Neural progenitor cell (in vitro differentiated cells): ENCODE data around the gene POLR2H. TPM values are rescaled to one million over a fixed set of nuclear protein-coding genes. Genes with fewer than 3 reads are reported as not detected.

ENCODE experiments used
- DNase-seq: peaks from one replicate; pipeline ENCODE4 v3.0.0-alpha.2; 2016; ENCODE audit warnings: low spot score
- H2AFZ ChIP-seq: fragments of 200-600 bp; sonication (generic); replicated peaks from 2 replicates; pipeline ENCODE4 v1.6.1; 2016; ENCODE audit warnings: antibody characterized with exemption
- H3F3A ChIP-seq: fragments of 200-600 bp; sonication (generic); 2 replicates; pipeline ENCODE4 v1.6.1; 2016; ENCODE audit warnings: antibody characterized with exemption, low read depth
- H3K27ac ChIP-seq: fragments of 200-600 bp; sonication (generic); 2 replicates; pipeline ENCODE4 v1.5.1; 2016; ENCODE audit warnings: mild to moderate bottlenecking
- H3K27me3 ChIP-seq: fragments of 200-600 bp; sonication (generic); 2 replicates; pipeline ENCODE4 v1.6.1; 2016; ENCODE audit warnings: mild to moderate bottlenecking, moderate library complexity
- H3K36me3 ChIP-seq: fragments of 200-600 bp; sonication (generic); 2 replicates; pipeline ENCODE4 v1.5.1; 2016
- H3K4me1 ChIP-seq: fragments of 200-600 bp; sonication (generic); 2 replicates; pipeline ENCODE4 v1.6.1; 2016; ENCODE audit warnings: mixed run types
- H3K4me2 ChIP-seq: fragments of 200-600 bp; sonication (generic); 2 replicates; pipeline ENCODE4 v1.6.1; 2016
- H3K4me3 ChIP-seq: fragments of 200-600 bp; sonication (generic); 2 replicates; pipeline ENCODE4 v1.5.1; 2016
- H3K79me2 ChIP-seq: fragments of 200-600 bp; sonication (generic); 2 replicates; pipeline ENCODE4 v1.6.1; 2016; ENCODE audit warnings: low read depth
- H3K9ac ChIP-seq: fragments of 200-600 bp; sonication (generic); 2 replicates; pipeline ENCODE4 v1.6.1; 2016
- H3K9me3 ChIP-seq: fragments of 200-600 bp; sonication (generic); 2 replicates; pipeline ENCODE4 v1.5.1; 2016; ENCODE audit warnings: low read depth
- H4K20me1 ChIP-seq: fragments of 200-600 bp; sonication (generic); 2 replicates; pipeline ENCODE4 v1.6.1; 2016; ENCODE audit warnings: low read depth
- H3K27ac Mint-ChIP-seq: 3 replicates; pipeline ENCODE4 v1.8.0; 2021; ENCODE audit warnings: mixed read lengths
- H3K27me3 Mint-ChIP-seq: 2 replicates; pipeline ENCODE4 v1.8.0; 2022; ENCODE audit warnings: low read depth, mild to moderate bottlenecking, inconsistent platforms, moderate library complexity, mixed read lengths; ENCODE audit not compliant: insufficient read depth
- H3K36me3 Mint-ChIP-seq: 3 replicates; pipeline ENCODE4 v1.8.0; 2021; ENCODE audit warnings: mixed read lengths
- H3K4me1 Mint-ChIP-seq: 3 replicates; pipeline ENCODE4 v1.8.0; 2021; ENCODE audit warnings: mixed read lengths
- H3K4me3 Mint-ChIP-seq: 3 replicates; pipeline ENCODE4 v1.8.0; 2021; ENCODE audit warnings: mild to moderate bottlenecking, moderate library complexity, mixed read lengths
- H3K9me3 Mint-ChIP-seq: 3 replicates; pipeline ENCODE4 v1.8.0; 2020; ENCODE audit warnings: mixed read lengths
- EZH2 ChIP-seq: fragments of 200-600 bp; sonication (generic); IDR thresholded peaks from 2 replicates; pipeline ENCODE4 v1.6.1; 2017; ENCODE audit warnings: antibody characterized with exemption, mild to moderate bottlenecking, moderate library complexity
- EZH2phosphoT487 ChIP-seq: fragments of 200-600 bp; sonication (generic); IDR thresholded peaks from 2 replicates; pipeline ENCODE4 v1.6.1; 2017; ENCODE audit warnings: antibody characterized with exemption
- total RNA-seq: library from RNA; depleted of rRNA; stranded (reverse); fragments of >200 nt; gene quantifications from 2 replicates; pipeline ENCODE4 v1.2.3, GENCODE V29; 2015; ENCODE audit warnings: low replicate concordance
- TF ChIP-seq, protein P1 (sequence below): fragments of 200-600 bp; sonication (generic); IDR thresholded peaks from 2 replicates; pipeline ENCODE4 v1.5.1; 2017; ENCODE audit warnings: antibody characterized with exemption, mild to moderate bottlenecking

The POLR2H gene
- total RNA-seq, 1 donor from 2014 or later = 173 TPM

DNA sequence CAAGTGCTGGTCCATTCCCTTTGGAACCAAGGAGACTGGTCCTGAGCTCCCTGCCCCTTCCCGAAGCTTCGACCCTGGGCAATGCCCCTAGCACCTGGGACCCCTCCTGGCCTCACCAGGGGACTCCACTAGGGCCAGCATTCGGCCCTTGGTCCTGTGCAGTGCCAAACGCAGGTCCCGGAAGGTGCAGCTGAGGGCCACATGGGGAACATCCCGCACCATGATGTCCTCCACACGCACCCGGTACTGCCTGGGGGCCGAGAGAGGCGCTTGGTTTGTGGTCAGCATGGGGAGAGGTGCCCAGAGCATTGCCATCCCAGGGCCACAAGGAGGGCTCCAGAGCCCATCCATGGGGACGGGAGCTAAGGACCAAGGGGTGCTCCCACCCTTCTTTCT is 8.0 kb upstream of the POLR2H start:
- H3K9me3 Mint-ChIP-seq = no peaks in the 10 kb centered on the region
- Histone ChIP-seq H3K4me2 (no peak overlapping the region), H4K20me1 (peaks cover 17% of the 10 kb centered on the region), H3K4me3 (no peak overlapping the region), H3K27me3 (no peaks in the 10 kb centered on the region), H3K4me1 (no peaks in the 10 kb centered on the region), H3F3A (peaks cover 12% of the 10 kb centered on the region), H3K27ac (no peak overlapping the region), H3K9me3 (no peaks in the 10 kb centered on the region), H2AFZ (no peak overlapping the region), H3K9ac (no peak overlapping the region), H3K79me2 (peaks cover 1% of the 10 kb centered on the region), H3K36me3 (no peaks in the 10 kb centered on the region)
- H3K27me3 Mint-ChIP-seq = peaks cover 6% of the 10 kb centered on the region
- no peak overlapping the region for H3K27ac Mint-ChIP-seq
- H3K4me1 Mint-ChIP-seq = peaks cover 26% of the 10 kb centered on the region
- DNase-seq = no peak
- TF ChIP-seq, protein P1, sequence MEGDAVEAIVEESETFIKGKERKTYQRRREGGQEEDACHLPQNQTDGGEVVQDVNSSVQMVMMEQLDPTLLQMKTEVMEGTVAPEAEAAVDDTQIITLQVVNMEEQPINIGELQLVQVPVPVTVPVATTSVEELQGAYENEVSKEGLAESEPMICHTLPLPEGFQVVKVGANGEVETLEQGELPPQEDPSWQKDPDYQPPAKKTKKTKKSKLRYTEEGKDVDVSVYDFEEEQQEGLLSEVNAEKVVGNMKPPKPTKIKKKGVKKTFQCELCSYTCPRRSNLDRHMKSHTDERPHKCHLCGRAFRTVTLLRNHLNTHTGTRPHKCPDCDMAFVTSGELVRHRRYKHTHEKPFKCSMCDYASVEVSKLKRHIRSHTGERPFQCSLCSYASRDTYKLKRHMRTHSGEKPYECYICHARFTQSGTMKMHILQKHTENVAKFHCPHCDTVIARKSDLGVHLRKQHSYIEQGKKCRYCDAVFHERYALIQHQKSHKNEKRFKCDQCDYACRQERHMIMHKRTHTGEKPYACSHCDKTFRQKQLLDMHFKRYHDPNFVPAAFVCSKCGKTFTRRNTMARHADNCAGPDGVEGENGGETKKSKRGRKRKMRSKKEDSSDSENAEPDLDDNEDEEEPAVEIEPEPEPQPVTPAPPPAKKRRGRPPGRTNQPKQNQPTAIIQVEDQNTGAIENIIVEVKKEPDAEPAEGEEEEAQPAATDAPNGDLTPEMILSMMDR = no peak
- no peak for TF ChIP-seq EZH2
- no peak for TF ChIP-seq EZH2phosphoT487
- peaks cover 16% of the 10 kb centered on the region for H3K36me3 Mint-ChIP-seq
- no peak overlapping the region for H3K4me3 Mint-ChIP-seq

DNA sequence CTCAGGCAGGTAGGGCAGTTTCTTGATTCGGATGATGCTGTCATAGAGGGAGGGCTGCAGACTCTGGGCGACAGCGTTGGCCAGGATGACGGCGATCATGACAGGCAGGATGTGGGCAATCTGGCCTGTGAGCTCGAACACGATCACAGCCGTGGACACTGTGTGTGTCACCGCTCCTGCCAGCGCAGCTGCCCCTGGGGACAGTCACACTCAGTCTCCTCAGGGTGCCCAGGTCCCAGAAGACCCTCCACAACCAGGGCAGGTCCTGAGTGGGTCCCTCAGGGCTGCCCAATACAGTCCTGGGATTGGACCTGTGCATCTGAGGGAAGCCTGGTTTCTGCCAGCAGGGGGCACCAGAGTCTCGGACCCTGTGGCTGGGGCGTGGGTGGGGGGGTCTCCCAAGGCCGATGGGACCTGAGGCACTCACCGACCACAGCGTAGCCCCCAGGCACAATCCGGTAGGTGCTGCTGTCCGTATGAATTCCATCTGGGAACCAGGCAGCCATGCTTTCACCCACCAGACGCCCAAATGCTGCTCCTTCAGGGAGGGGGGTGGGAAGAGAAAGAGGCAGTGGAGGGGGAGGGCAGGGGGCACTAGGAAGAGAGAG is 7.3 kb upstream of the POLR2H start:
- no peak overlapping the region for H2AFZ ChIP-seq
- no peak overlapping the region for H3K27ac ChIP-seq
- H3K36me3 Mint-ChIP-seq = peaks cover 16% of the 10 kb centered on the region
- H3K27me3 Mint-ChIP-seq = peaks cover 6% of the 10 kb centered on the region
- peaks cover 24% of the 10 kb centered on the region for H3K4me1 Mint-ChIP-seq
- no peaks in the 10 kb centered on the region for H3K27me3 ChIP-seq
- H3K36me3 ChIP-seq = no peaks in the 10 kb centered on the region
- no peak overlapping the region for H3K9ac ChIP-seq
- peaks cover 8% of the 10 kb centered on the region for H3K79me2 ChIP-seq
- no peaks in the 10 kb centered on the region for H3K9me3 ChIP-seq
- DNase-seq = peak; percentile 69
- H3K9me3 Mint-ChIP-seq = no peaks in the 10 kb centered on the region
- H4K20me1 ChIP-seq = peaks cover 17% of the 10 kb centered on the region
- no peak overlapping the region for H3K4me2 ChIP-seq
- TF ChIP-seq EZH2phosphoT487 (no peak), EZH2 (no peak)
- TF ChIP-seq, protein P1 = peak; percentile 76
- peaks cover 6% of the 10 kb centered on the region for H3K4me1 ChIP-seq
- peaks cover 12% of the 10 kb centered on the region for H3F3A ChIP-seq
- no peak overlapping the region for H3K27ac Mint-ChIP-seq
- no peak overlapping the region for H3K4me3 ChIP-seq
- H3K4me3 Mint-ChIP-seq = no peak overlapping the region

DNA sequence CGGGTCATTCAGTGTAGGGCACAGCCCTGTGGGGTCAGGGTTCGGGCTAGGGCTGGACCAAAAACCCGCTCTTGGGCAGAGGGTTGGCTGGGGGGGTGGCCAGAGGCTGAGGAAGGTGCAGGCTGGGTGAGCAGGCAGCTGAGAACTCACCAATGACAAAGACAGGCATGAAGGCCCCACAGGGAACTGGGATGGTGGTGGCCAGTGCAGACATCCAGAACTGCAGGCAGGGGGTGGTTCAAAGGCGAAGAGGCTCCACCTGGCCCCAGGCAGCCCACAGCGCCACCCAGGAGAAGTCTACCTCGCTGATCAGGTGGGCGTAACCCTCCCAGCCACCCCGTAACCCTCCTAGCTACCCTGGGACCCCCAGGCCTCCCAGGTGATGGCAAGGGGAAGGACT is 6.8 kb upstream of the POLR2H start:
- H3K36me3 Mint-ChIP-seq = peaks cover 16% of the 10 kb centered on the region
- peaks cover 6% of the 10 kb centered on the region for H3K27me3 Mint-ChIP-seq
- H3K79me2 ChIP-seq = peaks cover 13% of the 10 kb centered on the region
- H3K4me2 ChIP-seq = no peak overlapping the region
- peaks cover 14% of the 10 kb centered on the region for H4K20me1 ChIP-seq
- peaks cover 12% of the 10 kb centered on the region for H3F3A ChIP-seq
- no peak overlapping the region for H2AFZ ChIP-seq
- DNase-seq = no peak
- no peak overlapping the region for H3K4me3 ChIP-seq
- peaks cover 11% of the 10 kb centered on the region for H3K4me1 ChIP-seq
- H3K27me3 ChIP-seq = no peaks in the 10 kb centered on the region
- H3K4me1 Mint-ChIP-seq = peaks cover 27% of the 10 kb centered on the region
- TF ChIP-seq, protein P1 = no peak
- TF ChIP-seq EZH2 (no peak), EZH2phosphoT487 (no peak)
- no peaks in the 10 kb centered on the region for H3K36me3 ChIP-seq
- H3K9me3 Mint-ChIP-seq = no peaks in the 10 kb centered on the region
- no peak overlapping the region for H3K27ac ChIP-seq
- no peak overlapping the region for H3K9ac ChIP-seq
- no peak overlapping the region for H3K27ac Mint-ChIP-seq
- H3K4me3 Mint-ChIP-seq = peak overlapping the region; percentile 53
- H3K9me3 ChIP-seq = no peaks in the 10 kb centered on the region
